H54 (cell line): Measurements from ENCODE around the gene ECSCR.
"Not testable (repeated sequence)": the region's sequence is repeated elsewhere in the genome, so short reads cannot be mapped to it uniquely, and the experiment has no call there.

ENCODE experiments used
- DNase-seq: peaks from one replicate; pipeline ENCODE4 v3.0.0; 2011; ENCODE audit warnings: low spot score, mixed read lengths; ENCODE audit not compliant: insufficient read length
- FAIRE-seq: peaks from 3 replicates; lab custom pipeline; 2011; peaks lifted over from hg19 to GRCh38; lab: Jason Lieb, UNC
- POLR2A ChIP-seq: IDR thresholded peaks from 2 replicates; pipeline ENCODE4 v1.6.1; 2011; ENCODE audit warnings: low read depth, mild to moderate bottlenecking, low read length

ECSCR gene

DNA sequence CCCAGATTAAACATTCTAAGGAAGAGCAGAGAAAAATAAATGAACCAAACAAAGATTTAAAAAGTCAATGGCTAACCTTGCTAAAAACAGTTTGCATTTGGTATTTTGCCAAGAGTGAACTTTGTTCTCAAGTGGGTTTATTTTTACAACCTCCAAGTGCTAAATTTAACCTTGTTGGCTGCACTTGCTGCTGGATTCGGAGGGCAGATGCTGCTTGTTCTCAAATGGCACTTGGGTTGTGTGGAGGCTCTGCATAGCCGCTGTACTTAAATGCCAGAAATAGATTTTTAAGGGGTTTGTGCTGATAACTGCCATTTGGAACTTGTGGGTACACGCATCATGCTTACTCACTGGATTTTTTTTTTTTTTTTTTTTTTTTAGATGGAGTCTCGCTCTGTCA is 45.3 kb downstream of the ECSCR start:
- no peak for DNase-seq
- no peak for TF ChIP-seq POLR2A

DNA sequence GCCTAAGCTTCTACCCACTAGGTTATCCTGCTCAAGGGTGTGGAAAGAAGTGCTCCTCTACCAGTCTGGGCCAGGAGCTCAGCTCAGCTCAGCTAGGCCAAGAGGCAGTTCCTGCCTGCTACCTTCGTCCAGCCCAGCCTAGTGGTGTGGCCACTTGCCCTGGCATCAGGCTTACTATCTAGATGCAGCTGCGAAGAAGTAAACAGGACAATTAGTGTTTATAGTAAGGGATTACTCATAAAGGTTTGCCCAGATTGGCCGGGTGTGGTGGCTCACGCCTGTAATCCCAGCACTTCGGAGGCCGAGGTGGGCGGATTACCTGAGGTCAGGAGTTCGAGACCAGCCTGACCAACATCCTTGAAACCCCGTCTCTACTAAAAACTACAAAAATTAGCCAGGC is 45.9 kb downstream of the ECSCR start:
- TF ChIP-seq POLR2A = no peak
- DNase-seq = no peak
- no peak for FAIRE-seq

More for the DNA sequence above, 45.3 kb downstream of the ECSCR start:
- no peak for FAIRE-seq

DNA sequence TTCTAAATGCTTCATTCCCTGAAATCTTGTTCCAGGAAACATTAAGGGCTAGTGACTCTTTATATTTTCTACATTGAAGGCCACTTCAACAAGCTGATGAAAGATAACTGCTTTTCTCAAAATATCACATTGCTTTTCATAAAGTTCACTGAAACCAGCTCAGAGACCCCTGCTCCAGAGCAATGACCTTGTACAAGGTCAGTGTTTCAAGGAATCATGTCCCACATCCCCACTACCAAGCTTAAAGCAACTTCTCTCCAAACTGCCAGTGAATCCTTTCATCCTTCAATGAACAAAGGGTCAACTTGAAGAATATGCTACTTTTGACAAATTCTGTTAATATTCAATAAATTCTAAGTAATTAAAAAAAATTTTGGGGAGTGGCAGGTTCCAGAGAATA is 46.7 kb downstream of the ECSCR start:
- no peak for TF ChIP-seq POLR2A
- FAIRE-seq = no peak
- DNase-seq = no peak

DNA sequence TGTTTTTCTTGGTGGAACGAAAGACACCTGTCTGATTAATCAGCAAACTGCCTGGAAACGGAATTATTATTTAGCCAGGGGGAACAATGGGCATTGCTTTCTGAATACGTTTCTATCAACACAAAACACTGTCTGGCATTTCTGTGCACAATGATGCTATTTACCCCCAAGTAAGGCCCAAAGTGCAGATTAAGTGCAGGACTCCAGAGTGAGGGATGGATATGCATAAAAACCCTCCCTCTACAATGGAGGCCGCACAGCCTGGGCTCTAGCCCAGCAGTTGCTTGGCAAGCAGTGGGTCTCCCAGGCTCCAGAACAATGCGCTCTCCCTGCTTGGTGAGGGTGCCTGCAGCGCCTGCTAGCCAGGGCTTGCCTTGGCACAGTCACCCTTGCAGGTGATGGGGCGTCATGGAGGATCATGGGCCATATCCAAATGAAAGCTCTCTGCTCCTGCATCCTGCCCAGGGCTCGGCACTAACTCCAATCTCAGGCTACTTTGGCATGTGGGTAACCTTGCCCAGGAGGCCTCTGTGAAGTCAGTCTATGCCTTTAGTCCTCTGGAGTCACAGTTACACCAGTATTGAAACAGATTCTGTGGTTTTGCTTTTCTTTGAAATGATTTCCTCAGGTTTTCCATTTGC is 47.2 kb downstream of the ECSCR start:
- FAIRE-seq = no peak
- TF ChIP-seq POLR2A = no peak
- no peak for DNase-seq

DNA sequence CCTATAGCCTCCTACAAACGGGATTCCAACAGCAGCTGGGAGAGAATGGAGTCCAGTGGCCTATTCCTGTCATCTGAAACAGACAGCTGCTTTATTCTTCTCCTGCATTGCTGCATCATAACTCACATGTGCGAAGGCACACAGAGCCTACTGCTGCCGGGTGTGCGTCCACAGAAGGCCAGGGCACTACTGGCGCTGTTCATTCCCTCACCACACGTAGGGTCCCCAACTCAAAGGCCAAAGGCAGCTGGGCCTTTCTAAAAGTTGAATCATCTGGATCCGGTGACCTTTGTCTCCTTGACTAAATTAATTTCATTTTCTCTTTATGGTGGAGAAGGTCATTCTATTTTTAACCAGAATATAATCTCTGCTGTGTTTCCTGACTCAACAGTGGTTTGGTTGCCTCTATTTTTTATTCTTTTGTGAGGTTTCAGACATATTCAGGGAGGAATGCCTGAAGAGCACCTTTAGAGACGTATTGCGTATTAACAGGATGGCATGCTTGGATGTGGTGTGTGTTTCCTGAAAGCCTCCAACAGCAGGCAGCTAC is 47.9 kb downstream of the ECSCR start:
- no peak for DNase-seq
- no peak for FAIRE-seq

DNA sequence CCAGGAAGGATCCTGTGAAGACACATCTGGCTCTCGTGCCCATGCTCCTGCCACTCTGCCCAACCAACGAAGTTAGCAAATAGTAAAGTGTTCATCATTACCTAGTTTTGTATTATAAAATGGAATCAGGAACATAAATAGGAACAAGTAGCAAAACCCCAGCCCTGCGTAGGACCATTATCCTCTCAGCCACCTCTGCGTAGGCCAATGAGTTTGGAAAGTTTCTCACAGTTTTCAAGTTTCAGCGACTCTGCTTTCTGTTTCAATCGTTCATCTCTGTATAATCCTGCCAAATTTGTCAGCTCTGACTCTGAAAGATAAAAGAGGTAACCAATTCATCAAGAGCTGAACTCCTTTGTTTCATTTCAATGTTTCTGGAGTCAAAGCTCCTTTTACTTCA is 48.6 kb downstream of the ECSCR start:
- TF ChIP-seq POLR2A = no peak
- no peak for FAIRE-seq
- DNase-seq = no peak

More for the DNA sequence above, 47.9 kb downstream of the ECSCR start:
- TF ChIP-seq POLR2A = no peak

DNA sequence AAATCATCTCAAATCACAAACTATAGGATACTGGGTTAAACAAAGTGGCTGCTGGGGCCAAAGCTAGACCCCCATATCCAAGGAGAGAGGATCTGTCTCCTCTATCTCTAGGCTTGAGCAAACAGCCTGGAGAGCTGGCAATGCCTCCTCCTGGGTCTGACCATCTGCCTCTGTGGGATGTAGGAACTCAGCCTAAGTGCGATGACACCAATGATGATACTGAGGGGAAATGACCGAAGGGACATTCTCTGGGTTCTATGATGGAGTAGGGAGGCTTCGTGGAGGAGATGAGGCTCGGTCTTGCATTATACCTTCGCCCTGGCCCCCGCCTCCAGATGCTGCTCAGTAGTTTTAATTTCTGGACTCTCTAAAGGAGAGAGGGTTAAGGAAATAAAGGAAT is 49.4 kb downstream of the ECSCR start:
- no peak for FAIRE-seq
- TF ChIP-seq POLR2A = no peak
- DNase-seq = no peak

DNA sequence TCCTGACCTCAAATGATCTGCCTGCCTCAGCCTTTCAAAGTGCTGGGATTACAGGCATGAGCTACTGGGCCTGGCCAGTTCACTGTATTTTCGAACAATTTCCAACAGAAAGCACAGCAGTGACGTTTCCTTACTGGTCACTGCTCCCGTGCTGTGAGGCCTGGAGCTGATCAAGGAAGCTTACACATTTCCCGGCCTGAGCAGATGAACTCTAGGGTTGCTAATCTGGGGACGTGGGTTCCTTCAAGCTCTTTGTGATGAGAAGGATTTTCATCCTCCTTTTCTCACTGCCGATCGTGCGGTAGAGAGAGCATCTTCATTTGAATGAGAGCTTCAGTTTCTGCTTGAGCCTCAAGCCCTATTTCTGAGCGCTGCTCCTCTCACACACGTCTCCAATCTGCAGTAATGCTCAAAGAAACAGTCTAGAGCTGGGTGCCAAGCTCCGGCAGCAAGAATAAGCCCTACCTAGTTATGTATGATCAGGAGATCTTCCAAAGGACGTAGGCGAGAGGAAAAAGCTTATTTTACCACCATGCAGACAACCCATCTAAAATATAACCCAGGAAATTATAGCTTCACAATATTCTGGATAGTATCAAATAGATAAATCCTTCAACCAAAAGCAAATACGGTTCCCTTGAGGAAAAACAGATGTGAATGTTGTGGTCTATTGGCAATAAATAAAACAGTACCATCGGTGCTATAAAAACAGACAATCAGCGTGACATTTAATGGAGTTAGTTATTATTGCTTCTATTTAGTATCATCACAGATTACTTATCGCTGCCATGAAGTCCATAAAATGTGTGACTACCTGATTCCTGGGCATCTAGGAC is 51.3 kb downstream of the ECSCR start:
- TF ChIP-seq POLR2A = no peak
- FAIRE-seq = no peak
- DNase-seq = no peak

DNA sequence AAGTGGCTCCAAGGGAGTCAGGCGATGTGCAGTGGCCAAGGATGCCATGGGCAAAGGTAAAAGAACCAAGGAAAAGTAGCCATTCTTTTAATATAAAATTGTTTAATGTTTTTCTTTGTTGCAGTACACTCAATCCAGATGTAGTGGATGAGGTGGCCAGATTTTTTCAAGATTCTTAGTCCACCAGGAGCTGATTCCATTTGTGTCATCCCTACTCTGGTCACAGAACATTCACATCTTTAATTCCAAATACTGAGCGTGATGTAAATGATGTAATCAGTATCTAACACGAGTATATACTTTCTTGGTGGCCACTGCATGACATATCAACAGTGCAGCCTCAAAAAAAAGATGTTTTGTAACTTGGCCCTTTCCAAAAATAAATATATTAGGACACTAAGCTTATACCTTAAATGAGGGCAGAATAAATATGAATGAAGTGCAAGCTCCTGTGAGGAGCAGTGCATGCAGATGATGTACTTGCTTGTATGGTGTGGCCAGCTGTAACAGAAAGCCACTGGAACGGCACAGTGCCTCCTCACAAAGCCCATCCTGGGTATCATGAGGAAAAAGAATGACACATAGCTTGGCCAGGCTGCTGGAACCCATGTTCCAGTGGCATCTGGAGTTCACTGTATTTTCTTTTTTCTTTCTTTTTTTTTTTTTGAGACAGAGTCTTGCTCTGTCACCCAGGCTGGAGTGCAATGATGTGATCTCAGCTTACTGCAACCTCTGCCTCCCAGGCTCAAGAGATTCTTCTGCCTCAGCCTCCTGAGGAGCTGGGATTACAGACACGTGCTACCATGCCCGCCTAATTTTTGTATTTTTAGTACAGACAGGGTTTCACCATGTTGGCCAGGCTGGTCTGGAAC is 52.2 kb downstream of the ECSCR start:
- FAIRE-seq = no peak
- TF ChIP-seq POLR2A = no peak

DNA sequence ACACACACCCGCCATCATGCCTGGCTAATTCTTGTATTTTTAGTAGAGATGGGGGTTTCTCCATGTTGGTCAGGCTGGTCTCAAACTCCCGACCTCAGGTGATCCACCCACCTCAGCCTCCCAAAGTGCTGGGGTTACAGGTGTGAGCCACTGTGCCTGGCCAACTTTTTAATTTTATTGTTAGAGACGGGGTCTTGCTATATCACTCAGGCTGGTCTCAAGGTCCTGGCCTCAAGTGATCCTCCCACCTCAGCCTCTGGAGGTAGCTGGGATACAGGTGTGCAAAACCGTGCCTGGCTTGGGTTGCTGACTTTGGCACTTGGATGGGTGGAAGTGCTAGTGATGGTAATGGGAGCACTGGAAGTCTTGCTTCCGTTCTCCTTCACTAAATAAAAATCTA is 53.4 kb downstream of the ECSCR start:
- not testable (repeated sequence) for DNase-seq, FAIRE-seq

More for the DNA sequence above, 52.2 kb downstream of the ECSCR start:
- no peak for DNase-seq

DNA sequence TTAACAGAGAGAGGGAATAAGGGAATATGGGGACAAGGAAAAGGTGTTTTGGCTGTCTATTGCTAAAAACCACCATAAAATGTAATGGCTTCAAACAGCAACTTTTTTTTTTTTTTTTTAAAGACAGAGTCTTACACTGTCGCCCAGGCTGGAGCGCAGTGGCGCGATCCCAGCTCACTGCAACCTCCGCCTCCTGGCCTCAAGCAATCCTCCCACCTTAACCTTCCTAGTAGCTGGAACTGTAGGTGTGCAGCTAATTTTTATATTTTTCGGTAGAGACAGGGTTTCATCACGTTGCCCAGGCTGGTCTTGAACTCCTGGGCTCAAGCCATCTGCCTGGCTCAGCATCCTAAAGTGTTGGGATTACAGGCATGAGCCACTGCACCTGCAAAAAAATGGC is 54.4 kb downstream of the ECSCR start:
- DNase-seq (no peak), FAIRE-seq (no peak)
- TF ChIP-seq POLR2A = no peak

DNA sequence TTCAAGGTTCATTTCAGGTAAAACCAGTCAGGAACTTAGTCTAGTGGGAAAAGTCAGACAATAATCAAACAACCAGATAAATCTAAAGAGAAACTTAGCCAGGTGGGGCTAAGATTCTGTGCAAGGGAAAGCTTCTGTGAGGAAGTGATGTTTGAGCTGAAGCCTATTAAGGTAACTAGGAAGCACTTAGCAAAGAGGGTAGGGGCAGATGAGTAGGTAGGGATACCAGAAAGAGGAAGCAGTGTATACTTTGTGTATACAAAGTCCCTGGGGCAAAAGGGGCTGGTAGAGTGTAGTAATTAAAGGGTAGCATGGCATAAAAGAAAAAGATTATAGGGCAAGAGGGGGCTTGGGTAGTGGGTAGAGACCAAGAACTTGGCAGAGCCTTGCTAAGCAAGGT is 55.0 kb downstream of the ECSCR start:
- FAIRE-seq (no peak), DNase-seq (no peak)
- TF ChIP-seq POLR2A = no peak

DNA sequence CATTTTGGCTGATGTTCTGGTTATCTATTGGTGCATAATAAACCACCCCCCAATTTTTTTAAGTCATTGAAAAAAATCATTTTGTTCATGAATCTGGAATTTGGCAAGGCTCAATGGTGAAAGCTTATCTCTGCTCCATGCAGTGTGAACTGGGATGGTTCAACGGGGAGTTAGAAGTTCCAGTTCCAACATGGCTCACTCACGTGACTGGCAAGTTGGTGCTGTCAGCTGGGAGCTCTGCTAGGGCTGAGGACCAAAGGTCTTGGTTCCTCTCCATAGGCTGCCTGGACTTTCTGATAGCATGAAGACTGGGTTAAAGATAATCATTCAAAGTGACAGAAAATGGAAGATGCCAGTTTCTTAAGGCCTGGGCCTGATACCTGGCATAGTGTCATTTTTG is 55.6 kb downstream of the ECSCR start:
- TF ChIP-seq POLR2A = no peak
- FAIRE-seq (no peak), DNase-seq (no peak)

DNA sequence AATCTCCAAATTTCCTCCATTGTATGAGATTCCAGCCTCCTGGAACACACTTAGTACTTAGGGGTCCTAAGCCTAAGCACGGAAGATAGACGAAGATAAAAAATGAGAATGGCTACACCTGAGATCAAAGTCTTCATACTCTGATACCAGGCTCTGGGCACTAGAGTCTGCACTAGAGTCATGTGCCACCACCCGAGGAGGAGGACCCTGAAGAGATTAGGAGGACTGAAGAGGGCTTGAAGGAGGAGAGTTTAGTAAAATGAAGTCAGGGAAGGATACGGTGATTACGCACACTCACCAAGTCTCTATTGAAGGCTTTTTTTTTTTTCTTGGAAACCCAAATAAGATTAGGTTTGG is 58.1 kb downstream of the ECSCR start:
- FAIRE-seq (no peak), DNase-seq (no peak)
- no peak for TF ChIP-seq POLR2A
